Muscle layer of colon (tissue), 2 donors: ENCODE measurements around the gene MPST.

ENCODE experiments used
- H3K27ac ChIP-seq: one replicate; pipeline ENCODE4 v1.7.0; 2013; ENCODE audit warnings: low read depth, mild to moderate bottlenecking, low read length, moderate library complexity
- H3K27me3 ChIP-seq, 2 donors: one replicate each; pipeline ENCODE4 v1.7.0; 2013; ENCODE audit warnings: low read length in 2 of 2, mild to moderate bottlenecking in 2 of 2; ENCODE audit not compliant: insufficient read depth in 2 of 2, control insufficient read depth in 1 of 2
- H3K36me3 ChIP-seq: one replicate; pipeline ENCODE4 v1.7.0; 2013; ENCODE audit warnings: mild to moderate bottlenecking, low read length; ENCODE audit not compliant: insufficient read depth
- H3K4me1 ChIP-seq: one replicate; pipeline ENCODE4 v1.7.0; 2013; ENCODE audit warnings: mild to moderate bottlenecking, low read length; ENCODE audit not compliant: insufficient read depth
- H3K4me3 ChIP-seq, 2 donors: one replicate each; pipeline ENCODE4 v1.7.0; 2013; ENCODE audit warnings: low read length in 2 of 2, low read depth in 1 of 2, mild to moderate bottlenecking in 1 of 2, moderate library complexity in 1 of 2
- H3K9ac ChIP-seq: one replicate; pipeline ENCODE4 v1.7.0; 2013; ENCODE audit warnings: low read length
- H3K9me3 ChIP-seq: one replicate; pipeline ENCODE4 v1.7.0; 2013; ENCODE audit warnings: mild to moderate bottlenecking, low read length
- donor health status: abdominal sarcoma.
- donor health status: Adenocarcinoma of cecum.

MPST gene

DNA sequence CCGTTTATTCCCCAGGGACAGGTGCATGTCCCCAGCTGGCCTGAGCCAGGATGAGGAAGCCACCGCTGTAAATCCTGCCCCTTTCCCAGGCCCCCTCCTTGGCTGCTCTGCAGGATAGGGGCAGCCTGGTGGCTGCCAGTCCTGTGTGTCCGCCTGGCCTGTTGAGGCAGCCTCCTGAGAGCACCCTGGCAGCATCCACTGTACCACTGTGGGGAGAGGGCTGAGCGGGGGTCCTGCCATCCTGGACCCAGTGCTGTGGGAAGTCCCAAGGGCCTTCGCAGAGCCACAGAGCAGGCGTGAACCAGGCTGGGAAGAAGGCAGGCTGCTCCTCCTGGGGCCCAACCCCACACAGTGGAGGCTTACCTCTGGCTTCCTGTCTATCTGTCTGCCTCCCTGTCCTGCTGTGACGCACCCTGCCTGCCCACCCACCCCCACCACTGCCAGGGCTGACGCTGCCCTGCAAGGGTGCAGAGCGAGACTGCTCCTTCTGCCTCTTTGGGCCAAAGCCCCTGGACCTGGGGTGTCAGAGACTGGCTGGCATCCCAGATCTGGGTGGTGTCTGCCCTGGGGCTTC is 40.4 kb downstream of the MPST start:
- Histone ChIP-seq H3K4me1 (no peaks in the 10 kb centered on the region), H3K9me3 (no peaks in the 10 kb centered on the region), H3K27me3 (no peaks in the 10 kb centered on the region), H3K4me3 (no peak overlapping the region), H3K36me3 (peaks cover 31% of the 10 kb centered on the region), H3K9ac (no peak overlapping the region), H3K27ac (no peak overlapping the region)

DNA sequence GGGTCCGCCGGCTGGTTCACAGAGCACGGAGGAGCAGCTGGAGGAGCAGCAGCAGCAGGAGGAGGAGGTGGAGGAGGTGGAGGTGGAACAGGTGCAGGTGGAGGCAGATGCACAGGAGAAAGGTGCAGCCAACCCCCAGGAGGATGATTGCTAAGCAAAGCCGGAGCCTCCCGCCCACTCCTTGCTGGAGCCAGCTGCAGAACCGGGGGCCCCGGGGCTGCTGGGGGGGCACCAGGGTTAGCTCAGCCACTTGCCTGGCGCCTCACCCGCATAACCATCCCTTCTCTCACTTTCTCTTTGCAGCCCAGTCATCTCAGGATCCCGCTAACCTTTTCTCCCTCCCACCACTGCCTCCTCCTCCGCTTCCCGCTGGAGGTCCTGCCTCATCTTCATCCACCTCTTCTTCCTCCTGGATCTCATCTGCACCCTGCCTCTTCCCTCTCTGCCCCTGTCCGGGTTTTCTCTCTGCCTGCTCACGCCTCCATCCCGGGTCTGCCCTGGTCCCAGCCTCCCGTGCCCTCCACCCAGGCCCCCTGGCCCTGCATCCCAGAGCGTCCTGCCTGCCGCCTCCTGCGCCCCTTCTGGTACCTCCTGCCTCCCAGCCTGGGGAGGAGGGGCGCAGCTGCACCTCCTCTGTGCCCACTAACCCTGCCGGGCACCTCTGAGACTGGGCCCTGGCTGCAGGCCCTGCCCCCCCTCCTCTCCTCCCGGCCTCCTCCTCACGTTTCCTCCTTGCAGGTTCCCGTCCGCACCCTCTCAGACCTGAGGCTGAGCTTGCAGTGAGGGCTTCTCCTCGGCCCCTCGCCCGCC is 41.5 kb downstream of the MPST start:
- Histone ChIP-seq H3K9ac (no peak overlapping the region), H3K4me3 (no peak overlapping the region), H3K9me3 (no peaks in the 10 kb centered on the region), H3K27me3 (peaks cover 0 to 3% of the 10 kb centered on the region in 2 donors), H3K36me3 (peaks cover 20% of the 10 kb centered on the region), H3K27ac (no peak overlapping the region), H3K4me1 (no peaks in the 10 kb centered on the region)

DNA sequence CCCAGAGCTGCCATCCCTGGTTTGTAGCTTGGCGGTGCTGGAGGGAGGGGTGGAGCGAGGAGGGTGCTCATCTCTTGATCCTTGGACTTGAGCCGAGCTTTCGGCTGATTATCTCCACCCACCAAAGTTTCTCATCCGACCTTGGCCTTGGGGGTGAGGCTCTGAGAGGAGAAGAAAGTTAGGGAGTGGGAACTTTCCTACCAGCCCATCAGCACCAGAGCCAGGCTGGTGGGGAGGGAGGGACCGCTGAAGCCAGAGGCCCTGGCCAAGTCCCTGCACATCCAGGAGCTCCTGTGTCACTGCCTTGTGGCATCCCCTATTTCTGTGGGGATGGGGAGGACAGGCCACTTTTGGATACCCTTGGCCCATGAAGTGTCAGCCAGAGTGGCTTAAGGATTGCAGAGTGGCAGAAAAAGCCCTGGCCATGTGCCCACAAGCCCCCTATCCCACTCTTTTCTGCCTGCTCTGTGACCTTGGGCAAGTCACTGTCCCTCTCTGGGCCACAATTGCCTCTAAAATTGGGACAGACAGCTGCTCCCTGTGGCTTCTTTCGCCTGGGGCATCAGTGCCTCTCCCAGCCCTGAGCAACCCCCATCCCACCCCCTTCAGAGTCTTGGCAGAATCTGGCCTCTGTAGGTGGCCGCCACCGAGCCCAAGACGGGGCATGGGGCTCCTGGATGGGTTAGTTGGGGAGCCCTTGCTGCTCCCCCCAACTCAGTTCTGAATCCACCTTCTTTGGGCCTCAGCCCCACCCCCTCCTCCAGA is 42.3 kb downstream of the MPST start:
- H3K4me3 ChIP-seq: no peak overlapping the region
- H3K27me3 ChIP-seq: peaks cover 0 to 5% of the 10 kb centered on the region in 2 donors
- H3K9me3 ChIP-seq: no peaks in the 10 kb centered on the region
- H3K9ac ChIP-seq: no peak overlapping the region
- no peaks in the 10 kb centered on the region for H3K4me1 ChIP-seq
- H3K27ac ChIP-seq: no peak overlapping the region
- H3K36me3 ChIP-seq: peaks cover 19% of the 10 kb centered on the region

DNA sequence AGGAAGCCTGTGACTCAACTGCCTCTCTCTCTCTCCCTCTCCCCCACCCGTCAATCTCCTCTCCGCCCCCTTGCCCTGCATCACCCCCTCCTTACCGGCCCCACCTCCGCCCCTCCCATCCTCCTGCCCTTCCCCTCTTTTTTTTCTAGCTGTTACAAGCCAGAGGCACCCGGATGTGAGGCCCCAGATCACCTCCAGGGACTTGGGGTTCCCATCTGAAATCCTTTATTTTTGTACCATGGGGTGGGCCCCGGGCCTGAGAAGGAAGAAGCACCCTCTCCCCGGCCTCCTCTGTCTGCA is 42.8 kb downstream of the MPST start:
- Histone ChIP-seq H3K9ac (no peak overlapping the region), H3K4me3 (no peak overlapping the region), H3K27me3 (peaks cover under 1 to 5% of the 10 kb centered on the region in 2 donors), H3K27ac (no peak overlapping the region), H3K9me3 (no peaks in the 10 kb centered on the region), H3K4me1 (no peaks in the 10 kb centered on the region), H3K36me3 (peaks cover 14% of the 10 kb centered on the region)

DNA sequence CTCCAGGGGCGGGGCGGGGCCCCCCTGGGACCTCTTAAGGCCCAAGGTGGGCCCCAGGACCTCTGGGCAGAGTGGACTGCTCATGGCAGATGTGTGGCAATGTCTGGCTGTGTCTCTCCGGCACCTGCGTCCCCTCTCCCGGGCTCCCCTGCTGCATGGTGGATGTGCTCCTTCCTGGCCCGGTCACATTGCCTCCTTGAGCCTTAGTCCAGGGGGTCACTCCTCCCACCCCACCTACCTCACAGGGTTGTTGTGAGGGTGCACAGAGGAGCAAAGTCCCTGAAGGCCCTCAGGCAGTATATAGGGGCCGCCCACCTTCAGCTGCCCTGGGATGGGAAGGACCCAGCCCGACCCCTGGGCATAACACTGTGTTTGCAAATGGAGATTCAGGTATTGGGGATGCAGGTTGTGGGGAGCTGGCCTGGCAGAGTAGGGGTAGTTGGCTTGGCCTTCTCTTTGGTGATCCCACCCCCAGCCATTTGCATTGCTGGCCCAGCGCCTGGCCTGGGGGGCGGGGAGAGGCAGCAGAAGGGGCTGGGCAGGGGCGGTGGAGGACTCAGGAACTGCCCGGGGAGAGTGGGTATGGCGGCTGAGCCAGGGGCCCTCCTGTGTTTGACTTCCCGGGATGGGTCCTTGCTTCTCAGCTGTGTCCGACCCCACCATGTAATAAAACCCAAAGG is 43.3 kb downstream of the MPST start:
- Histone ChIP-seq H3K36me3 (peaks cover 9% of the 10 kb centered on the region), H3K4me3 (no peak overlapping the region), H3K9me3 (no peaks in the 10 kb centered on the region), H3K27ac (no peak overlapping the region), H3K4me1 (no peaks in the 10 kb centered on the region), H3K27me3 (peaks cover 6 to 9% of the 10 kb centered on the region in 2 donors), H3K9ac (no peak overlapping the region)

DNA sequence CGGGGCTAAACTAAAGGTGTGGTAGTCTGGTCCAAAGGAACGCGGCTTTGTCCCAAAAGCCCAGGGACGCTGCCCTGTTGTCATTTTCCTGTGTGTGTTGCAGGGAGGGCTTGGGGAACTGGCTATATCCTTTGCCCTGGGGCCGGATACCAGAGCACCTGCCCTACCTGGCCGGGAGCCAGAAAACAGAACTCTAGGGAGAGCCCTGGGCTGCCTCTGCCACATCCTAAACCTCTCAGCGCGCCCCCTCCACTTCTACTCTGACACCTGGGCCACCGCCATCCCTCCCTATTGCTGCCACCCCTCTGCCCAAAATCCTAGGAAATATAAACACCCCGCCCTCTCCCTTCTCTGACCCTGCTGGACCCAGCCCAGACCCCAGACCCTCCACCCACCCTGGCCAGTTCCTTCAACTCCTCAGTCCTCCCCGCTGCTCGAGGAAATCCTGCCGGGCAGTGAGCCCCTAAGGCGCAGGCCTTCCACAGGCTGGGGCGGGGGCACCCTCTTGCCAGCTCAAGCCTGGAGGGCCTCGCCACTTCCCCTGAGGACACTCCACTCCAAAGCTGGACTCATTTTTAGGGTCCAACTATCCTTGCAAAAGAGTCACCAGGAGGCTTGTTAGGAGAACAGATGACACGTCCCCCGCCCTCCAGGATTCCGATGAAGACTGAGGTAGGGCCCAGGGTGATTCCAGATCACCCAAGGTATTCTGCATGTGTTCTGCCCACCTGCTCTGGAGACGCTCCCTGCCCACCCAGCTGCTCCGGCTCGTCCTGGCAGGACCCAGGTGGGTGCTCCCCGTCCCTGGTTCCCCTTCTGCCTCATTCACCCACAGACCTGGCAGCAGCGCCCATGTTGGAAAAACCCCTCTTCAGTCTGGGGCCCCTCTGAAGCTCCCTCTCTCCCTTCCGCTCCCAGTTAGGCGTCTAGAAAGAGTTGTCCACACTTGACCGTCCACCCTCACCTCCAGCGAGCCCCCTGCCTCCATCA is 44.2 kb downstream of the MPST start:
- Histone ChIP-seq H3K27ac (no peak overlapping the region), H3K9ac (no peak overlapping the region), H3K9me3 (no peaks in the 10 kb centered on the region), H3K4me3 (no peak overlapping the region), H3K4me1 (no peaks in the 10 kb centered on the region), H3K36me3 (peaks cover under 1% of the 10 kb centered on the region), H3K27me3 (peaks cover 14 to 18% of the 10 kb centered on the region in 2 donors)

DNA sequence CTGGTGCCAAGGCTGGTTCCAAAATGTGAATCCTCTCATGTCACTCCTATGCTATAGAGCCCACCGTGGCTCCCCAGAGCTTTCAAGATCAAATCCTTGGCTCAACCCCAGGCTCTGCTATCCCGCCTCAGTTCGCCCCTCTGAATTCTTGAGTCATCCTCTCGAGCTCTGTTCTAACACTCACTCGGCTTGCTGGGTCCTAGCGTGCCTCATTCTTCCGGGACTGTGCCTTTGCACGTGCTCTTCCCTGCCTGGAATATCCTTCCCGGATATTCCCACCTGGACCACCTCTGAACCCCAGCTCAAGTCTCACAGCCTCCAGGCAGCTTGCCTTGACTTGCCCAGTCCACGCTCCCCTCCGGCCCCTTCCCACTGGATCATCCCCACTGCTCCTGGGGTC is 45.0 kb downstream of the MPST start:
- no peak overlapping the region for H3K9ac ChIP-seq
- no peaks in the 10 kb centered on the region for H3K36me3 ChIP-seq
- no peaks in the 10 kb centered on the region for H3K9me3 ChIP-seq

DNA sequence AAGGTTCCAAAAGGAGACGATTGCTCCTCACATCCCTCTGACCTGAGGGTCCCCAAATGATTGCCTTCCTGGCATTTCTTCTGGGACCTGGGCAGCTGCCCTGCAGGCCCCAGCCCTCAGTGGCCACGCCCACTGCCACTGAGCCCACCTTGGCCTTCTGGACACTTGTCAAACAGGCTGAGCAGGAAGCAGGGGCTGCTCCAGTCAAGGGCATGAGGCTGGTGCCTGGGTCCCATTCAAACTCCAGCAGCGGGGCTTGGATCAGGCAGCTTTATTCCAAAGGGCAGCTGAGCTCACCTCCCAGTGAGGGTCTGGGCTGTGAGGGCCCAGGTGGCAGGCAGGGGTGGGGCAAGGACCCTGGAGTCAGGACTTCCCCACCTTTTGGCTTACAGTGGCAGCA is 45.6 kb downstream of the MPST start:
- no peaks in the 10 kb centered on the region for H3K36me3 ChIP-seq
- H3K9ac ChIP-seq: no peak overlapping the region
- H3K27me3 ChIP-seq: peaks cover 22 to 30% of the 10 kb centered on the region in 2 donors
- H3K4me3 ChIP-seq: no peak overlapping the region
- no peak overlapping the region for H3K27ac ChIP-seq
- no peaks in the 10 kb centered on the region for H3K9me3 ChIP-seq
- no peaks in the 10 kb centered on the region for H3K4me1 ChIP-seq

More for the DNA sequence above, 45.0 kb downstream of the MPST start:
- Histone ChIP-seq H3K4me3 (no peak overlapping the region), H3K4me1 (no peaks in the 10 kb centered on the region), H3K27ac (no peak overlapping the region), H3K27me3 (peaks cover 16 to 23% of the 10 kb centered on the region in 2 donors)

DNA sequence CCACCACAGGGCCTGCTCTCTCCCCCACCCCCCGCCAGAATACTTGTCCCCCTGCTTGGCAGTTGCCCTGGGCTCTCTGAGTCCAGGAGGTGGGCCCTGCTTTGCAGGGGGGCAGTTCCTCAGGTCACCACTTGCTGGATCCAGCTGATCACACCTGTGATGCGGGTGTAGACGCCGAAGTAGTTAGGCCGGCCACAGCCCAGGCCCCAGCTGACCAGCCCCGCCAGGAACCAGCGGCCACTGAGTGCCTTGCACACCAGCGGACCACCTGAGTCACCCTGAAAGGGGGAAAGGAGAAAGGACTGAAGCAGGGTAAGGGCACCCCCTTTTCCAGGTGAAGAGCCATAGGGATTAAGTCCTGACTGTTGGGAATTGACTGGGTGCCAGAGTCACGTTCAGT is 46.4 kb downstream of the MPST start:
- no peak overlapping the region for H3K27ac ChIP-seq
- H3K9ac ChIP-seq: no peak overlapping the region
- H3K4me3 ChIP-seq: no peak overlapping the region
- H3K36me3 ChIP-seq: no peaks in the 10 kb centered on the region
- H3K27me3 ChIP-seq: peaks cover 24 to 38% of the 10 kb centered on the region in 2 donors
- H3K4me1 ChIP-seq: no peaks in the 10 kb centered on the region
- no peaks in the 10 kb centered on the region for H3K9me3 ChIP-seq

DNA sequence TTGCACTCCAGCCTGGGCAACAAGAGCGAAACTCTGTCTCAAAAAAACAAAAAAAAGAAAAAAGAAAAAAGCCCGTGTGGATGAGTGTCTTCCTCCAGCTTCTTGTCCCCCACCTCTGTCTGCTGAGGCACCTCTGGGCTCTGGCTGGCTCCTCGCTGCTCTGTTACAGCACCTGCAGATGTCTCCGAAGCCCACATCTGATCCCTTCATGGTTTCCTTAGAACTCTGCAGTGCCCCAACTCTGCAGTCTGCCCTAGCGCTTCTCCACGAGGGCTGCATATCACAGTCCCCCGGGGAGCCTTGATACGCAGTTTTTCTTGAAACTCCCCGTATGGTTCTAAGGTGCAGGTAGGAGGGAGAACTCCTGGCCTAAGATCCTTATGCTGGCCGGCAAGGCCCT is 47.9 kb downstream of the MPST start:
- no peak overlapping the region for H3K4me3 ChIP-seq
- no peak overlapping the region for H3K9ac ChIP-seq
- no peak overlapping the region for H3K27ac ChIP-seq
- H3K27me3 ChIP-seq: peaks cover 24 to 46% of the 10 kb centered on the region in 2 donors
- no peaks in the 10 kb centered on the region for H3K4me1 ChIP-seq
- H3K9me3 ChIP-seq: no peaks in the 10 kb centered on the region
- H3K36me3 ChIP-seq: no peaks in the 10 kb centered on the region
